COLO829 (cell line): ENCODE results near the gene MYCBP.
A peak's percentile ranks its signal among the peaks of the same experiment; 100 is the strongest.
"Not testable (repeated sequence)": the region's sequence is repeated elsewhere in the genome, so short reads cannot be mapped to it uniquely, and the experiment has no call there.

Experiments
- DNase-seq: peaks from one replicate; pipeline ENCODE4 v3.0.0; 2012; ENCODE audit warnings: low spot score

The MYCBP gene

DNA sequence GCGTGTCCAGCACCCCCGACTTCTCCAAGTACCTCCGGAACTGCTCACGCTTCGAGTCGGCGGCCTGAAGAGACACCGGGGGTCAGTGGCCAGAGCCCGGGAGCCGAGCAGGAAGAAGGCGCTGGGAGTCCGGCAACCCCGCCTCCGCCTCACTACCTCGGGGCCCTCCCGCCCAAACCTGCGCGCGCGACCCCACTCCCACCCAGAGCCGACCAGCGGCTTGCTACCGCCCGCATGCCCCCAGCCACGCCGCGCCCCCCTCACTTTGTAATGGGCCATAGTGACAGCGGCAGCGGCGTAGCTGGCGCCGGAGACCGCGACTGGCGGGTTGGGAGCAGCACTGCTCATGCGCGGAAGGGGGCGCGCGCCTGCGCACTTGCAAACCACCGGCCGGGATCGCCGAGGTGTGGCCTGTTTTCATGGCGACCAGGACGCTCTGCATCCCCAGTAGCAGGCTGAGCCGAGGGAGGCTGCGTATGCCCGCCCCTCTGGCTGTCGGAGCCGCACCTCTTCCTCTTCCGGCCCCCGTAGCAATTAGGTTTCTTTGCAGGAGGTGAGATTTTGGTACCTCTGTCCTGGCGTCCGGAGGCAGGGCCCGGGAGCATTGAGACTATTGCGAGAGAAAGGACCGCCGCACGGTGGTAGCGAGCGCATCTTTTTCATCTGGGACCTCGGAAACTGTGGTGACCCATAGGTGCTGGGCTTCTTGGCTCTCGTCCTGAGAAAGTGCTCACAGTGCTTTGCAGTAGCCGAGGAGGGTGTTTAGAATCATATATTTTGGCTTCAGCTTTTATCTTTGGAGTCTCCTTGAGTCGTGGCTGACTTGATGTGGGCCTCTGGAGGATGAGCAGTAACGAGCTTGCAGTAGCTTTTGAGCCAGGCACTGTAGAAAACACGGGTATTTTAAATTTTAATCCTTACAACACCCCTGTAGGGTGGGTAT lies at the start of gene MYCBP:
MYCBP (minus strand) TSS at position 322 of the 943 bp plus-strand sequence; CDS start at position 279, 43 bp downstream.
- DNase-seq = peak; percentile 98

DNA sequence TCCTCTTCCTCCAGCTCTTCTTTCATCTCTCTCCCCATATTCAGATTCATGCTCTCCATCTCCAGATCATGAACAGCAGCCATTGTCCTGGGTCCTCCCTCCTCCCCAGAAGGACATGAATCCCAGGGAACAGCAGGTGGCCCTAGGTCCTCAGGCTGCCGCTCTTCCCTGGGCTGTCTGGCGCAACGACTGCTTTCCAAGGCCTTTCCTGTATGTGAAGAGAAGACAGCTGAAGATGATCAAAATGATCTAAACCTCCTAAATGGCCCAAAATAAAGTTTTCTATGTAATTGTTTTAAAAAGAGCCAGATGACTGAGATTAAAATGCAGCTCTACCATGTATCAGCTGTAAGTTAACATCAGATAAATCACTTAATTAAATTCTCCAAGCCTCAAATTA lies 46.0 kb upstream of the MYCBP start:
- no peak for DNase-seq

- no peak for DNase-seq
Observed at GRCh38 chr1:38918568-38918967, 45.4 kb upstream of the MYCBP start.

DNA sequence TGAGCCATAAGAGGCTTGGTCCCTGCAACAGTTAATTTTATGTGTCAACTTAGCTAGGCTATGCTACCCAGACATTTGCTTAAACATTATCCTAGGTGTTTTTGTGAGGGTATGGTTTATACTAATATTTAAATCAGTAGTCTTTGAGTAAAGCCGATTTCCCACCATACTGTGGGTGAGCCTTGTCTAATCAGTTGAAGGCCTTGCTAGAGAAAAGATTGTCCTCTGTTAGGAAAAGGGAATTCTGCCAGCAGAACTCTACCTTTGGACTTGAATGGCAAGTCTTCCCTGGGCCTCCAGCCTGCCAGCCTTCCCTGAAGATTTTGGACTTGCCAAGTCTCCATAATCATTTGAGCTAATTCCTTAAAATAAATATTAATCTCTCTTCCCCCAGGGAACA lies 44.6 kb upstream of the MYCBP start:
- DNase-seq = no peak

DNA sequence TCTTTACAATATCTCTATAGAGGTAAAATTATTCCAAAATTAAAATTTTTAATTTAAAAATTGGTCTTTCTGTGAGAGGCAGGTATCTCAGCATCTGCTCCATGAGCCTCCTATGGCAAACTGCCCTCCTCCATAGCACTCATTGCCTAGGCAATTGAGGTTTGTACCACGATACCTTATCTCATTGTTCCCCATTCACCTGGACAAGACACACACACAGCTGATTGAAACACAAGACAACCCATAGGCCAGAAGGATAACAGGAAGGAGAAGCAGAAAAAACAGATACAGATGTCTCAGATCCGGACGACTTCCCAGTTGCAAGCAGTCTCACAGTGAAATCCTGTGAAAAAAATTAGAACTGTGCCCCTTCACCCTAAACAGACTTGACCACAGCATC lies 44.2 kb upstream of the MYCBP start:
- no peak for DNase-seq

DNA sequence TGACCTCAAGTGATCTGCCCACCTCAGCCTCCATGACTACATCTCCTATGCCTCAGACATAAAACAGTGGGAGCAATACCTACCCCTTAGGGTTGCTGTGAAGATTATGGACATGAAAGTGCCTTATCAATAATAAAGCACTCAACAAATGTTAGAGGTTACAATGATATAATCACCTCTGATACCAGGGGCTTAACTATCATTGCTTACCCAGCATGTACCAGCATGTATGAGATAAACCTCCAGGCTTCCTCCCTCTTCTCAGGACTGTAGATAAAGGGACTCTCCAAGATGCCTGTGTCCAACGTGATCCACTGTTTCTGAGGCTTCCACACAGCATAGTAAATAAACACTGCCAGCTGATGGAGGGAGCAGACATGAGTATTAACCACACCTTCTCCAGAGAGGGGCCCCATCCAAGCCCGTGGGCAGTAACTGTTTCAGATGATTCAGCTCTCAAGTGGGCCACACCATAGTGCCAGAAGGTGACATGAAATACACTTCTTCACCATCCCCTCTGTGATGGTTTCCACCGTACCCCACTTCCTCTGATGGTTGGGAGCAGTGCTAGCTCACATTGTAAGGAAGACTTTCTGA lies 42.3 kb upstream of the MYCBP start:
- no peak for DNase-seq

DNA sequence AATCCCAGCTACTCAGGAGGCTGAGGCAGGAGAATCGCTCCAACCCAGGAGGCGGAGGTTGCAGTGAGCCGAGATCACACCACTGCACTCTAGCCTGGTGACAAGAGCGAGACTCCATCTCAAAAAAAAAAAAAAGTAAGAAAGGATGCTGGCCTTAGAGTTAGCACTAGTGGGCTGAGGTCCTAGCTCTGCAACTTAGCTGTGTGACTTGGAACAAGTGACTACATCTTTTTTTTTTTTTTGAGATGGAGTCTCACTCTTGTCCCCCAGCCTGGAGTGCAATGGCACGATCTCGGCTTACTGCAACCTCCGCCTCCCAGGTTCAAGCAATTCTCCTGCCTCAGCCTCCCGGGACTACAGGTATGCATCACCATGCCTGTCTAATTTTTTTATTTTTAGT lies 41.8 kb upstream of the MYCBP start:
- DNase-seq = not testable (repeated sequence)

DNA sequence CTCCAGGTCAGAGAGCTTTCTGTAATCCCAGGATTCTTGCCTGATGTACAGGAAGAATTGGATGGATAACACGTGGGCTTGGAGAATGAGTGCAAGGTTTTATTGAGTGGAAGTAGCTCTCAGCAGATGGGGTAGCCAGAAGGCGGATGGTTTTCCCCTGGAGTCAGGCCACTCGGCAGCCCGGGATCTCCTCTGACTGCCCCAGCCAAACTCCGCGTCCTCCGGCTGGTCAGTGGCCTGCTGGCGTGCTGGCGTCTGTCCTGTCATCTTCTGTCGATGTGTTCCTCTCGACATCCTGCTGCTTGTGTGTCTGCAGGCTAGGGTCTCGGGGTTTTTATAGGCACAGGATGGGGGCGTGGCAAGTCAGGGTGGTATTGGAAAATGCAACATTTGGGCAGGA lies 35.7 kb upstream of the MYCBP start:
- DNase-seq = no peak

- DNase-seq = no peak
Observed at GRCh38 chr1:38905985-38906384, 32.8 kb upstream of the MYCBP start.

DNA sequence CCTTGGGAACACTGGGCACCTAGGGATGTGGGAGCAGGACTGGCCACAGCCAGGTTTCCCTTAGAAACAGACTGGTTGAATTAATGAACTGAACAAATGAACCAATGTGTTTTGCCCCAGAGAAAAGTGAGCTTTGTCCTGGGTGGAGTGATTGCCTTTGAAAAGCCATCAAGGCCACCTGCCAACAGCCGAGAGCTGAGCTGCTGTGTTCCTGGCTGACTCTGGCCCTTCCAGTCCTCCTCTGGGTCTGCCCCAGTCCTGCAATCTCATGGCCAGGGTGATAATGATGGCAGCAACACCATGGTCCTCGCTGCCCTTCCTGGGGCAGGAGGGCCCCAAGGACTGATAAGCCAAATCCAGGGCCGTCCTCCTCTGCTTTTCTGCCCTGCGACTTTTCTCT lies 26.4 kb upstream of the MYCBP start:
- DNase-seq = no peak

GRCh38 chr1:38898653-38899230 lies 25.6 kb upstream of the MYCBP start:
- no peak for DNase-seq

DNA sequence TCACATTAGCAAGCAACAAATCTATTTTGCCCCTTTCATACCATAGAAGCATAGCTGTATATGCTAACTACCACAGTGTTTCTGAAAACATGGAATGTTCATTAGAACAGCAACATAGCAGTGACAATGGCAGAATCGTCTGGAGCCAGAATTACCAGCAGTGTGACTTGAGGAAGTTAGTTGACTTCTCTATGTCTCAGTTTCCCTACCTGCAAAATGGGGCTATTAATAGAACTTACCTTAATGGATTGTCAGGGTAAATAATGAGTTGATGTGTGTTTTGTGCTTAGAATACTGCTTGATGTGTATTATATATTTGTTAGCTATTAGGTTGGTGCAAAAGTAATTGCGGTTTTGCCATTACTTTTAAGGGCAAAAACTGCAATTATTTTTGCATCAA lies 23.0 kb upstream of the MYCBP start:
- no peak for DNase-seq

DNA sequence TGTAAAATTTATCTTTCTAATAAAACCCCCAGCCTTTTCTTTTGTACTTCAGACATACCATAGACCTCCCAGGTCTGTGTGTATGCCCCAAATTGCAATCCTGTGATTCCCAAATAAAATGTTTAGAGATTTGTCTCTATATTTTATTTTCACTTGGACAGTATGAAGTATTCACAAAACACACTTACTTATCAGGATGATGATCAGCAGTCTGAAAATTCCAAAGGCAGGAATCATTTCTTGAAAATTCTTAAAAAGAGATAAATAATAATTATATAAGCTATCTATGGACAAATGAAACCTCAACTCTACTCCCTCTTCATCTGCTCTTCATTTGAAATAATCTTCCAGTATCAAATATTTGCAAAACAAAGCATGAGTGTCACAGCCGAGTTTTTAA lies 19.8 kb upstream of the MYCBP start:
- DNase-seq = no peak

GRCh38 chr1:38891753-38892152 lies 18.6 kb upstream of the MYCBP start:
- no peak for DNase-seq

DNA sequence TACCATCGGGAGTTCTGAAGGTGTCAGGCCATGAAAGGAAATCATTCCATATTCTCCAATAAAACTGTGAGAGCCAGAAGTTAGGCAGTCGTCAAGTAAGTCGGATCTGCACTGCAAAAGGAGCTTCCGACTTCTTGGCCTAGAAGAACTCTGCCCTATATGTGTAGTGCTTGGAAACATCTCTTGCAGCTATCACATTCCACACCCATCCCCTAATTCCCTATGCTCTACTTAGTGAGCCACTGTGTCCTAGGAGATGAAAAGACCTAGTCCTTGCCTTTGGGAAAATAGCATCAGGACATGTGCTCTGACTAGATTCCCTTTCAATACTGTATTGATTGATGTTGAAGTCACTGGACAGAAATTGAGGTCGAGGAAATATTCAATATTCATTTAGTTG lies 16.4 kb upstream of the MYCBP start:
- no peak for DNase-seq

DNA sequence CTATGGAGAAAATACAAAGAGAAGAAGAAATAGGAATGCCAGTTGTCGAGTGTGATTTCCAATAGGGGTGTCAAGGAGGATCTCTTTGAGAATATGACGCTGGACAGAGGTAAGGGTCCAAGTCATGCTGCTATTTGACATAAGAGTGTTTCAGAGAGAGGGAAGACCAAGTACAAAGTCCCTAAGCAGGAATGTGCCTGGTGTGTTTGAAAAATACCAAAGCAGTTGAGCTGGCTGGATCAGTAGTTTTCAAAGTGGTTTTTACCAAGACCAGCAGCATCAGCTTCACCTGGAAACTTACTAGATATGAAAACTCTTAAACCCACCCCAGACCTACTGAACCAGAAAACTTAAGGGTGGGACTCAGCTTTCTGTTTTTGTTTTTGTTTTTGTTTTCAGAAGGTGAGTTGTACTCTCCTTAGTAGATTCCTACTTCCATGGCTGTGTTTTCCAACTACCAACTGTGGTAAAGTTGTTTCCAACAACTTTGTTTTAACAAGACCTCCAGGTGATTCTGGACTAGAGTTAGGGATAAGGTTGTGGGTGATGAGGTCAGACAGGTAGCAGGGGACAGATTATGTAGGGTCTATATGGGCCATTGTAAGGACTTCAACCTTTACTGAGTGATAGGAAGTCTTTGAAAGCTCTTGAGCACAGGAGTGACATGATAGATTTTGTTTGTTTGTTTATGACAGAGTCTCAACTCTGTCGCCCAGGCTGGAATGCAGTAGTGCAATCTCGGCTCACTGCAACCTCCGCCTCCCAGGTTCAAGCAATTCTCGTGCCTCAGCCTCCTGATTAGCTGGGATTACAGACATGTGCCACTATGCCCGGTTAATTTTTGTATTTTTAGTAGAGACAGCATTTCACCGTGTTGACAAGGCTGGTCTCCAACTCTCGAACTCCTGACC lies 15.5 kb upstream of the MYCBP start:
- no peak for DNase-seq

DNA sequence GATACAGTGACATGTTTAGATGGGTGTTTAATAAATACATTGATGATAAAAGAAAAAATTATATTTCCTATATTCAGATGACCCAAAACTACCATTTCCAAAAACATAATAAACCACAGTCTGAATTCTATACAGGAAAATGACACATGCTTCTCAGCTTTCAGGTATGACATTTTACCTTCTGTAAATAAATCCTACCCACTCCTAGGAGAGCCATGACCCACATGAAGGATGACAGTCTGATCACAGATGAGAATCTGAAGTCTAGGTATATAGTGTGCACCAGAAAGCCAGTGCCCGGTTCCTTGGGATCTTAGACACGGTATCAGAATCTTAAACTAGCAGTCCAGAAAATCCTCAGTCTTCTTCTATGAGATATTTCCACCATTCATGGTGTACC lies 11.9 kb upstream of the MYCBP start:
- no peak for DNase-seq

GRCh38 chr1:38881487-38881886 lies 8.3 kb upstream of the MYCBP start, which contains the start of gene GJA9:
TSS of gene GJA9 (minus strand) at chr1:38881587. CDS start at chr1:38876098, 5,489 bp downstream.
- no peak for DNase-seq

GRCh38 chr1:38875811-38876210 lies 2.7 kb upstream of the MYCBP start:
- no peak for DNase-seq

GRCh38 chr1:38872401-38873026 lies 634 bp downstream of the MYCBP start:
- DNase-seq = no peak

- no peak for DNase-seq
Observed at GRCh38 chr1:38870996-38871395, 2.2 kb downstream of the MYCBP start.

- DNase-seq = no peak
Observed at GRCh38 chr1:38867208-38867607, 5.9 kb downstream of the MYCBP start.
